GM23338 (cell line): ENCODE results near the gene SERPINB8. TPM values are rescaled to one million over a fixed set of nuclear protein-coding genes. Genes with fewer than 3 reads are reported as not detected.

Experiments
- ATAC-seq: fragments of 200-7000 bp; cut with Tn5 transposase; 3 replicates; pipeline ENCODE4 v1.9.1; 2020
- DNase-seq: peaks from one replicate; pipeline ENCODE4 v3.0.0-alpha.2; 2015; ENCODE audit warnings: low spot score
- H2AFZ ChIP-seq: fragments of 200-600 bp; sonication (generic); 2 replicates; pipeline ENCODE4 v1.8.0; 2016; ENCODE audit warnings: antibody characterized with exemption, mild to moderate bottlenecking, moderate library complexity
- H3F3A ChIP-seq: fragments of 200-600 bp; sonication (generic); replicated peaks from 2 replicates; pipeline ENCODE4 v1.8.0; 2017; ENCODE audit warnings: antibody characterized with exemption, mixed run types, low read depth
- H3K27ac ChIP-seq: fragments of 200-600 bp; sonication (generic); 2 replicates; pipeline ENCODE4 v1.6.1; 2016; ENCODE audit warnings: low read depth
- H3K27me3 ChIP-seq: fragments of 200-600 bp; sonication (generic); 2 replicates; pipeline ENCODE4 v1.8.0; 2016; ENCODE audit warnings: mild to moderate bottlenecking, mixed run types, moderate library complexity; ENCODE audit not compliant: insufficient read depth
- H3K36me3 ChIP-seq: fragments of 200-600 bp; sonication (generic); 2 replicates; pipeline ENCODE4 v1.8.0; 2016; ENCODE audit warnings: mild to moderate bottlenecking; ENCODE audit not compliant: insufficient read depth
- H3K4me1 ChIP-seq: fragments of 200-600 bp; sonication (generic); 2 replicates; pipeline ENCODE4 v1.8.0; 2016; ENCODE audit warnings: mild to moderate bottlenecking, moderate library complexity; ENCODE audit not compliant: insufficient read depth
- H3K4me2 ChIP-seq: fragments of 200-600 bp; sonication (generic); 2 replicates; pipeline ENCODE4 v1.7.1; 2017; ENCODE audit warnings: mixed run types
- H3K4me3 ChIP-seq: fragments of 200-600 bp; sonication (generic); 2 replicates; pipeline ENCODE4 v1.6.1; 2016; ENCODE audit warnings: mixed run types
- H3K79me2 ChIP-seq: fragments of 200-600 bp; sonication (generic); replicated peaks from 2 replicates; pipeline ENCODE4 v1.8.0; 2017; ENCODE audit warnings: mild to moderate bottlenecking; ENCODE audit not compliant: insufficient read depth
- H3K9me2 ChIP-seq: fragments of 200-600 bp; sonication (generic); 2 replicates; pipeline ENCODE4 v1.8.0; 2017; ENCODE audit not compliant: insufficient read depth
- H4K20me1 ChIP-seq: fragments of 200-600 bp; sonication (generic); replicated peaks from 2 replicates; pipeline ENCODE4 v1.8.0; 2017; ENCODE audit warnings: mild to moderate bottlenecking; ENCODE audit not compliant: insufficient read depth
- H3K27ac Mint-ChIP-seq: 2 replicates; pipeline ENCODE4 v1.8.0; 2020; ENCODE audit warnings: inconsistent platforms, mild to moderate bottlenecking, moderate library complexity, mixed read lengths
- H3K27me3 Mint-ChIP-seq: 3 replicates; pipeline ENCODE4 v1.8.0; 2022; ENCODE audit warnings: low read depth, mild to moderate bottlenecking, moderate library complexity, mixed read lengths, inconsistent platforms; ENCODE audit not compliant: insufficient read depth, poor library complexity
- H3K36me3 Mint-ChIP-seq: 3 replicates; pipeline ENCODE4 v1.8.0; 2021; ENCODE audit warnings: low read depth, mild to moderate bottlenecking, inconsistent platforms, moderate library complexity, mixed read lengths
- H3K4me1 Mint-ChIP-seq: 3 replicates; pipeline ENCODE4 v1.8.0; 2020; ENCODE audit warnings: mild to moderate bottlenecking, inconsistent platforms, mixed read lengths
- H3K4me3 Mint-ChIP-seq: 3 replicates; pipeline ENCODE4 v1.8.0; 2021; ENCODE audit warnings: moderate library complexity, mild to moderate bottlenecking, inconsistent platforms, mixed read lengths
- H3K9me3 Mint-ChIP-seq: 3 replicates; pipeline ENCODE4 v1.8.0; 2020; ENCODE audit warnings: moderate library complexity, mild to moderate bottlenecking, inconsistent platforms, mixed read lengths
- CREB1 ChIP-seq: fragments of 250-450 bp; sonication (Bioruptor Pico); IDR thresholded peaks from 2 replicates; pipeline ENCODE4 v1.5.0; 2020; ENCODE audit warnings: low read depth, mild to moderate bottlenecking, moderate library complexity
- EZH2 ChIP-seq: fragments of 200-600 bp; sonication (generic); IDR thresholded peaks from one replicate; pipeline ENCODE4 v1.8.0; 2017; ENCODE audit warnings: antibody characterized with exemption, mild to moderate bottlenecking, low read depth; ENCODE audit not compliant: unreplicated experiment
- EZH2phosphoT487 ChIP-seq: fragments of 200-600 bp; sonication (generic); IDR thresholded peaks from one replicate; pipeline ENCODE4 v1.8.1; 2018; ENCODE audit warnings: antibody characterized with exemption; ENCODE audit not compliant: unreplicated experiment
- JUNB ChIP-seq: IDR thresholded peaks from one replicate; pipeline ENCODE4 v1.6.1; 2016; ENCODE audit warnings: antibody characterized with exemption; ENCODE audit not compliant: unreplicated experiment
- NANOG ChIP-seq: IDR thresholded peaks from 2 replicates; pipeline ENCODE4 v1.6.1; 2016; ENCODE audit warnings: antibody characterized with exemption, borderline replicate concordance
- POLR2AphosphoS5 ChIP-seq: IDR thresholded peaks from 2 replicates; pipeline ENCODE4 v1.6.1; 2016; ENCODE audit warnings: antibody characterized with exemption, low read depth
- REST ChIP-seq: IDR thresholded peaks from one replicate; pipeline ENCODE4 v1.6.1; 2018; ENCODE audit warnings: antibody characterized with exemption; ENCODE audit not compliant: unreplicated experiment
- STAT1 ChIP-seq: IDR thresholded peaks from one replicate; pipeline ENCODE4 v1.6.1; 2016; ENCODE audit warnings: antibody characterized with exemption; ENCODE audit not compliant: unreplicated experiment
- ZNF114 ChIP-seq: fragments of 250-450 bp; sonication (Bioruptor Pico); IDR thresholded peaks from 2 replicates; pipeline ENCODE4 v1.5.0; 2020; ENCODE audit warnings: mild to moderate bottlenecking, moderate library complexity
- ZNF331 ChIP-seq: fragments of 250-450 bp; sonication (Bioruptor Pico); IDR thresholded peaks from 2 replicates; pipeline ENCODE4 v1.5.0; 2020; ENCODE audit warnings: low read depth, mild to moderate bottlenecking, moderate library complexity
- ZNF462 ChIP-seq: fragments of 250-450 bp; sonication (Bioruptor Pico); IDR thresholded peaks from 2 replicates; pipeline ENCODE4 v1.5.0; 2020; ENCODE audit warnings: mild to moderate bottlenecking, moderate library complexity
- polyA plus RNA-seq: library from polyadenylated mRNA; unstranded; fragments of >200 nt; fragmentation: Nextera tagmentation; extraction: Ambion mirVana; gene quantifications from 2 replicates; pipeline ENCODE4 v1.2.1, GENCODE V29; 2016
- total RNA-seq: library from RNA; depleted of rRNA; stranded (reverse); fragments of >200 nt; shearing (Covaris generic); gene quantifications from 2 replicates; pipeline ENCODE4 v1.2.3, GENCODE V29; 2014
- TF ChIP-seq, protein P1 (sequence below), 2 experiments: fragments of 200-600 bp in 1 of 2; sonication (generic) in 1 of 2; conservative IDR thresholded peaks; 2 replicates each; pipeline versions ENCODE4 v1.5.1 to v1.6.1; 2016 to 2017; ENCODE audit warnings: antibody characterized with exemption in 2 of 2, low read depth in 2 of 2, mild to moderate bottlenecking in 2 of 2, moderate library complexity in 1 of 2
- TF ChIP-seq, protein P2 (sequence below): IDR thresholded peaks from 2 replicates; pipeline ENCODE4 v1.6.1; 2016; ENCODE audit warnings: antibody characterized with exemption

The SERPINB8 gene
- total and polyA plus RNA-seq, 2 experiments from 2014 or later = 0.50 to 2.1 TPM

DNA sequence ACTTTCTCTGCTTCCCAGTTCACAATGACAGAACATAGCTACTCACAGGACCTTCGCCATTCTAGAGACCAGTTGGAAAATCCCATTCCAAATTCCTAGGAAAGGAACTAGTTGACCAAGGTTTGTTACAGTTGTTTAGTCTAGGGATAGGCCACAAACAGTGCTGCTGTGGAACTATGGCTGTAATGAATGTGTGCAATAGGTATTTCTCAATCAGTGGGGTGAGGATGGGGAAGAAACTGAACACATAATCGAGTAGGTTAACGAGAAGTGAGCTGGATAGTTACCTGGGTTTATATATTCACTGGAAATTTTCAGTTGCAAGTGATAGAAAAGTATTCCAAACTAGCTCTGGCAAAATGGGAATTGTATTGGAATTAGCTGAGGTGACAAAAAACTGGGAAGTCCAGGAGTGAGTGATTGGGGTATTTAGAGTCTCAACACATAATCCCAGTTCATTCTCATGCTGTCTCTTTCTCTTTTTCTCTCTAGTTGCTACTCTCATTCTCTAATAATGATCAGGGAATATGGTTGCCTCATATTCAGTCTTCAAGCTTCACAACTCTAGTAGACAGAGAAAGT lies 39.0 kb upstream of the SERPINB8 start:
- Histone ChIP-seq H3K4me2 (no peak overlapping the region), H3K36me3 (no peaks in the 10 kb centered on the region), H3K27ac (no peak overlapping the region), H3K4me3 (no peak overlapping the region), H2AFZ (peak overlapping the region; percentile 38; the same call in 1 of the 2 replicates), H3K27me3 (peaks cover 7% of the 10 kb centered on the region), H3F3A (no peaks in the 10 kb centered on the region), H3K4me1 (no peaks in the 10 kb centered on the region), H3K79me2 (no peaks in the 10 kb centered on the region), H4K20me1 (no peaks in the 10 kb centered on the region), H3K9me2 (no peaks in the 10 kb centered on the region)
- Mint-ChIP-seq H3K9me3 (no peaks in the 10 kb centered on the region), H3K4me1 (no peaks in the 10 kb centered on the region), H3K4me3 (no peak overlapping the region), H3K27ac (no peak overlapping the region), H3K27me3 (no peaks in the 10 kb centered on the region), H3K36me3 (no peaks in the 10 kb centered on the region)
- no peak for TF ChIP-seq REST
- no peak for TF ChIP-seq POLR2AphosphoS5
- no peak for TF ChIP-seq EZH2
- TF ChIP-seq ZNF462 (CRISPR knock-in tag) = no peak
- no peak for TF ChIP-seq ZNF331 (CRISPR knock-in tag)
- no peak for TF ChIP-seq ZNF114
- no peak for TF ChIP-seq CREB1 (CRISPR knock-in tag)
- TF ChIP-seq NANOG = no peak
- no peak for TF ChIP-seq EZH2phosphoT487
- TF ChIP-seq, protein P1, sequence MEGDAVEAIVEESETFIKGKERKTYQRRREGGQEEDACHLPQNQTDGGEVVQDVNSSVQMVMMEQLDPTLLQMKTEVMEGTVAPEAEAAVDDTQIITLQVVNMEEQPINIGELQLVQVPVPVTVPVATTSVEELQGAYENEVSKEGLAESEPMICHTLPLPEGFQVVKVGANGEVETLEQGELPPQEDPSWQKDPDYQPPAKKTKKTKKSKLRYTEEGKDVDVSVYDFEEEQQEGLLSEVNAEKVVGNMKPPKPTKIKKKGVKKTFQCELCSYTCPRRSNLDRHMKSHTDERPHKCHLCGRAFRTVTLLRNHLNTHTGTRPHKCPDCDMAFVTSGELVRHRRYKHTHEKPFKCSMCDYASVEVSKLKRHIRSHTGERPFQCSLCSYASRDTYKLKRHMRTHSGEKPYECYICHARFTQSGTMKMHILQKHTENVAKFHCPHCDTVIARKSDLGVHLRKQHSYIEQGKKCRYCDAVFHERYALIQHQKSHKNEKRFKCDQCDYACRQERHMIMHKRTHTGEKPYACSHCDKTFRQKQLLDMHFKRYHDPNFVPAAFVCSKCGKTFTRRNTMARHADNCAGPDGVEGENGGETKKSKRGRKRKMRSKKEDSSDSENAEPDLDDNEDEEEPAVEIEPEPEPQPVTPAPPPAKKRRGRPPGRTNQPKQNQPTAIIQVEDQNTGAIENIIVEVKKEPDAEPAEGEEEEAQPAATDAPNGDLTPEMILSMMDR (conservative IDR thresholded peaks at IDR 0.05; ENCODE audit: low read depth in 2 of 2) = no peak
- no peak for TF ChIP-seq JUNB
- no peak for TF ChIP-seq STAT1
- TF ChIP-seq, protein P2, sequence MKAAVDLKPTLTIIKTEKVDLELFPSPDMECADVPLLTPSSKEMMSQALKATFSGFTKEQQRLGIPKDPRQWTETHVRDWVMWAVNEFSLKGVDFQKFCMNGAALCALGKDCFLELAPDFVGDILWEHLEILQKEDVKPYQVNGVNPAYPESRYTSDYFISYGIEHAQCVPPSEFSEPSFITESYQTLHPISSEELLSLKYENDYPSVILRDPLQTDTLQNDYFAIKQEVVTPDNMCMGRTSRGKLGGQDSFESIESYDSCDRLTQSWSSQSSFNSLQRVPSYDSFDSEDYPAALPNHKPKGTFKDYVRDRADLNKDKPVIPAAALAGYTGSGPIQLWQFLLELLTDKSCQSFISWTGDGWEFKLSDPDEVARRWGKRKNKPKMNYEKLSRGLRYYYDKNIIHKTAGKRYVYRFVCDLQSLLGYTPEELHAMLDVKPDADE = no peak
- no peak for DNase-seq
- ATAC-seq = no peak
